HEK293T (cell line): ENCODE results near the gene RENBP.

ENCODE experiments used
- BHLHE40 ChIP-seq: fragments of 450-650 bp; IDR thresholded peaks from 2 replicates; pipeline ENCODE4 v1.6.1; 2016; ENCODE audit warnings: mild to moderate bottlenecking, moderate library complexity, borderline replicate concordance
- CTBP1 ChIP-seq: fragments of 450-650 bp; IDR thresholded peaks from 2 replicates; pipeline ENCODE4 v1.6.1; 2016; ENCODE audit warnings: borderline replicate concordance
- ELF4 ChIP-seq: fragments of 450-650 bp; IDR thresholded peaks from 2 replicates; pipeline ENCODE4 v1.6.1; 2017; ENCODE audit warnings: antibody characterized with exemption
- FOXA1 ChIP-seq: fragments of 450-650 bp; IDR thresholded peaks from 2 replicates; pipeline ENCODE4 v1.6.1; 2016; ENCODE audit warnings: mild to moderate bottlenecking
- FOXK2 ChIP-seq: fragments of 450-650 bp; IDR thresholded peaks from 2 replicates; pipeline ENCODE4 v1.6.1; 2016; ENCODE audit warnings: mild to moderate bottlenecking
- L3MBTL2 ChIP-seq: fragments of 450-650 bp; conservative IDR thresholded peaks from 2 replicates; pipeline ENCODE4 v1.6.1; 2016; ENCODE audit warnings: mild to moderate bottlenecking
- LEF1 ChIP-seq: fragments of 450-650 bp; IDR thresholded peaks from 2 replicates; pipeline ENCODE4 v1.6.1; 2017; ENCODE audit warnings: mild to moderate bottlenecking, borderline replicate concordance
- PKNOX1 ChIP-seq: fragments of 450-650 bp; IDR thresholded peaks from 2 replicates; pipeline ENCODE4 v1.6.1; 2016
- SP1 ChIP-seq: fragments of 450-650 bp; IDR thresholded peaks from 2 replicates; pipeline ENCODE4 v1.6.1; 2017
- SUZ12 ChIP-seq: fragments of 450-650 bp; IDR thresholded peaks from 2 replicates; pipeline ENCODE4 v1.6.1; 2016; ENCODE audit warnings: mild to moderate bottlenecking
- TARDBP ChIP-seq: fragments of 450-650 bp; IDR thresholded peaks from 2 replicates; pipeline ENCODE4 v1.6.1; 2016
- ZNF384 ChIP-seq: fragments of 450-650 bp; IDR thresholded peaks from 2 replicates; pipeline ENCODE4 v1.6.1; 2016

- TF ChIP-seq FOXA1 (no peak), PKNOX1 (no peak), CTBP1 (no peak), SUZ12 (no peak), BHLHE40 (no peak), SP1 (no peak), ZNF384 (no peak), FOXK2 (no peak), L3MBTL2 (no peak), LEF1 (no peak), TARDBP (no peak), ELF4 (no peak)
Observed at GRCh38 chrX:153930011-153930910, 14.2 kb downstream of the RENBP start.
